NCI-H446 (cell line): ENCODE measurements around the gene RPS19.
"Not testable (repeated sequence)": the region's sequence is repeated elsewhere in the genome, so short reads cannot be mapped to it uniquely, and the experiment has no call there.

ENCODE experiments used
- DNase-seq, 2 experiments: peaks; one replicate each; lab custom pipeline; 2025; lab: John Stamatoyannopoulos, UW

RPS19 gene

GRCh38 chr19:41901707-41902360 lies 41.8 kb downstream of the RPS19 start:
- DNase-seq = no peak

GRCh38 chr19:41902594-41902993 lies 42.5 kb downstream of the RPS19 start:
- no peak for DNase-seq

- DNase-seq = no peak
Measured at GRCh38 chr19:41903193-41903953, 43.3 kb downstream of the RPS19 start.

- DNase-seq = no peak
Measured at GRCh38 chr19:41904118-41904870, 44.2 kb downstream of the RPS19 start.

GRCh38 chr19:41905273-41906002 lies 45.4 kb downstream of the RPS19 start:
- DNase-seq = no peak

- no peak for DNase-seq
Measured at GRCh38 chr19:41906271-41906670, 46.2 kb downstream of the RPS19 start.

- no peak for DNase-seq
Measured at GRCh38 chr19:41906916-41907680, 47.0 kb downstream of the RPS19 start.

GRCh38 chr19:41907994-41908615 lies 48.0 kb downstream of the RPS19 start:
- no peak for DNase-seq

GRCh38 chr19:41908724-41909464 lies 48.8 kb downstream of the RPS19 start:
- no peak for DNase-seq

- DNase-seq = no peak
Measured at GRCh38 chr19:41909706-41910105, 49.7 kb downstream of the RPS19 start.

GRCh38 chr19:41910240-41910991 lies 50.4 kb downstream of the RPS19 start:
- no peak for DNase-seq

- DNase-seq = no peak
Measured at GRCh38 chr19:41910992-41911888, 51.2 kb downstream of the RPS19 start.

GRCh38 chr19:41911889-41912731 lies 52.1 kb downstream of the RPS19 start:
- no peak for DNase-seq

GRCh38 chr19:41912899-41913537 lies 53.0 kb downstream of the RPS19 start:
- DNase-seq = no peak

GRCh38 chr19:41913538-41914423 lies 53.7 kb downstream of the RPS19 start:
- no peak for DNase-seq

GRCh38 chr19:41914424-41914834 lies 54.4 kb downstream of the RPS19 start:
- DNase-seq = not testable (repeated sequence)
